GM18861 (cell line): ENCODE data around the gene CCNJL.
"Not testable (repeated sequence)": the region's sequence is repeated elsewhere in the genome, so short reads cannot be mapped to it uniquely, and the experiment has no call there.

ENCODE experiments used
- ATAC-seq: cut with Tn5 transposase; IDR thresholded peaks from one replicate; pipeline ENCODE4 v1.9.1; 2021; ENCODE audit not compliant: unreplicated experiment

CCNJL gene

DNA sequence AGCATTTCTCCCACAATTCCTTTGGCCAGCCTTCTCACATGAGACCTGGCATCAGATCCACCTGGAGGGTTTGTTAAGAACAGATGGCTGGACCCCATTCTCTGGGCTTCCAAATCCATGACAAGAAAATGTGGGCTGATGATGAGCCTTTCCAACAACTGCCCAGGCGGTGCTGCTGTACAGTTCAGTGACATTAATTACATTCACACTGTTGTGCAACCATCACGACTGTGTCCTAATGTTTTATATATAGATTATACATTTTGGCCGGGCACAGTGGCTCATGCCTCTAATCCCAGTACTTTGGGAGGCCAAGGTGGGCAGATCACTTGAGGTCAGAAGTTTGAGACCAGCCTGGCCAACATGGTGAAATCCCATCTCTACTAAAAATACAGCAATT lies 22.4 kb upstream of the CCNJL start:
- not testable (repeated sequence) for ATAC-seq

DNA sequence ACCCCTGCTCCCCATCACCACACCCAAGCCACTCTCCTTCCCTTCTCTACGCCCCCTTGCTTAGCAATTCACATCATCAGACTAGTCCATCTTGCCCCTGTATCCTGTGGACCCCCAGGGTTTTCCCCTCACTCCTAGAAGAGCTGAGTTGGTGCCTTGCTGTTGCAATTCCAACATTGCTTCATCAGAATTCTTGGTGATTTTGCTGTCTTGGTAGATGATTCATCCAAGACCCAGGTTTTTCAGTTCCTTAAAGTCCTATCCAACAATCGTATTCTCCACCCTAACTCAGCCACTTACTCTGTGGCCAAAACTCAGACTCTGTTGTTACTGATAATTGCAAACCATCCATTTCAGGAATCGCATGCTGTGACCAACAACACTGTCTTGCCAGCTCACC lies 21.4 kb upstream of the CCNJL start:
- no peak for ATAC-seq

DNA sequence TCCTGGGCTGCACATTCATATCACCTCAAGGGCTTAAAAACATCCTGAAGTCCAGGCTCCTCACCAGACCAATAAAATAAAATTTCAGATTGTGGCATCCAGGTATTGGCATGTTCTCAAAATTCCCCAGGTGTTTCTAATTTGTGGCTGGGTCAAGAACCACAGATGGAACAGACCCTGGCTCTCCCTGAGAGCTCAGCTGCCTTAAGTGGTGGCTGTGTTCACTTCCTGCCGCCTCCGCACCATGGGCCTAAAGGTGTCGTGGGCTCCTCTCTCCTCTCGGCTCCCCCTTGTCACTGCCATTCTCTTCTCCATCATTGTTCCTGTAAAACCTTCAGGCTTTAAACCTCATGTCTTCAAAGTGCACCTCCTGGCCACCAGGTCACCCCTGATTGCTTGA lies 17.8 kb upstream of the CCNJL start:
- no peak for ATAC-seq

DNA sequence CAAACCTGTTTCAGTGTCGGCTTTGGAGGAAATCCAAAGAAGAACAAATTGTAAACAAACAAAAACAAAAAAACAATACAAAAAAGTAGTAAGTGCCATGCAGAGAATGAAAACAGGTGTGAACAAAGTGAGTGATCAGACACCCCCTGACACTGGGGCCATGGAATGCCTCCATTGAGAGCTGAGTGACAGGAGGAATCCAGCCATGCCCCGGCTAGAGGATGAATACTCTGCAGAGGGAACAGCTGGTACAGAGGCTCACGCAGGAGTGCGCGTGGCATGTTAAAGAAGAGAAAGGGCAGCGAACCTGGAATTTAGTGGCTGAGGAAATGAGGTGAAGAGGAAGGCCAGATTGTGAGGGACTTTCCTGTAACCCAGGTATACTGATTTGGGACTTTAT lies 15.5 kb upstream of the CCNJL start:
- no peak for ATAC-seq

DNA sequence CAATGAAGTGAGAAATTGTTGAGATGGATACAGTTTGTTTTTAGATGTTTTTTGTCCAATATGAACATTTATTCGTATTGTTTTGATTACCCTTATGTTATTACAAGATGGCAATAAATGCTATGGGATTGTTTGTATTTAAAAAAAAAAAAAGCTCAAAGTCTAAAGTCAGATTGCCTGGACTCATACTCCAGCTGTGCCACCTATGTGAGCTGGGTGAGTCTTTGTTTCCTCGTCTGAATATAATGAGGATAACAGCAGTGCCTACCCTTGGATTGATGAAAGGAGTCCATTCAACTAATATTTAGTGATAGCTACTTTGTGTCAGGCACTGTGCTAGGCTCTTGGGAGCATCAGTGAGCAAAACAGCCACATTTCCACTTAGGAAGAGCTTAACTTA lies 14.6 kb upstream of the CCNJL start:
- no peak for ATAC-seq

DNA sequence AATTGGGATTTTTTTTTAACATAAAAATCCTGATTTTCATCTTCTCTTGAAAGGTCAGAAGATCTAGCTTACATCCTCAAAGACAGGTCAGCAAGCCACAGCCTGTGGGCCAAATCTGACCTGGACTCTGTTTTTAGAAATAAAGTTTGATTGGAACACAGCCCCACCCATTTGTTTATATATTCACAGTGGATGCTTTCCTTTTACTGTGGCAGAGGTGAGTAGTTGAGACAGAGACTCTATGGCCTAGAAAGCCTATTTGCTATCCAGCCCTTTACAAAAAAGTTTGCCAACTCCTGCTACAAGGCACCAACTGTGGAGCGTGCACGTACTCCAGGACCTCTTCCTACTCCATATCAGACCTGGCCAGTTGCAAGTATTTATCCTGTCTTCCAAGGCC lies 13.4 kb upstream of the CCNJL start:
- no peak for ATAC-seq

DNA sequence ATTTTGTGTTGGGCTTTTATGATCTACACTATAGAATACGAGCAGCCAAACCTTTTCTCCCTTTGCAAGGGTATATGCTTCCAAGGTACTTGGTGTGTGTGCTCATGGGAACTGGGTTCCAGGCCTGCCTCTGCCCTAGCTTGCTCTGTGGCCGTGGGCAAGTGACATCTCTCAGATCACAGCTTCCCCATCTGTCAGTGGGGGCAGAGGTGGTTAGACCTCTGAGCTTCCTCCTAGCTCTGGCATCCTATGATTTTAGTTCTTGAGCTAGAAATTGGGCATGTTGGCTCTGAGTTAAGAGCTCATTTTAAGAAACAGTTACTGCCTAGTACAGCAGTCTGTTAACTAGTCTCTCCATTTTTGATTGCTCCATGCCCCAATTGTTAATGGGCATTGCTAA lies 12.5 kb upstream of the CCNJL start:
- ATAC-seq, result no peak

DNA sequence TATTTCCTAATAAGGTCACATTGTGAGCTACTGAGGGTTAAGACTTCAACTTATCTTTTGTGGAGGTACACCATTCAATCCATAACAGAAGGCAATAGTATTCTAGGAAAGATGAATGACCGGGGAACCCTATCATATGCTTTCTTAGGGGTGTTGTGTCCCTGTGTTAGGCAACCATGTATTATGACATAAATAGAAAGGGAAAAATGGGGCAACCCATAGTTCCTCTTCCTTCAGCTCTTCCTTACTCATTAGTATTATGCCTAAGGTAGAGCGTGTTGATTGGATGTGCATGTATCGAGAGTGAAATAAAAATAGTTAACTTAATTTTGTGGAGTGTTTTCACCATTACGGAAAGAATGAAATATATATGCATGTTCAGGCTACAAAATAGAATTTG lies 6.0 kb upstream of the CCNJL start:
- no peak for ATAC-seq

DNA sequence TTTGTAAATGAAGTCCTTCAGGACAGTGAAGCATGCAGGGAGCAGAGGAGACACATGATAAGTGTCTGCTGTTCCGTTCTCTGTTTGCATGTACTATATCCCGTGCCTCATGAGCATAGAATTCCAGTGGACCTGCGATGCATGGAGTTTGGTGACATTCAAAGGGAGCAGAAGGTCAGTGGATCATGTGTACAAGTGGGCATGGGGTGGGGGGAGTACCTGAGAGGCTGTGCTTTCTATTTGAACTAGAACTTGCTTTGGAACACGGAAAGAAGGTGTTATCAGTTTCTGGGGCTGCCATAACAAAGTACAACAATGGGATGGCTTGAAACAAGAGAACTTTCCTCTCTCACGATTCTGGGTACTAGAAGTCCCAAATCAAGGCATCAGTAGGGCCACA lies 5.1 kb upstream of the CCNJL start:
- ATAC-seq, result no peak

DNA sequence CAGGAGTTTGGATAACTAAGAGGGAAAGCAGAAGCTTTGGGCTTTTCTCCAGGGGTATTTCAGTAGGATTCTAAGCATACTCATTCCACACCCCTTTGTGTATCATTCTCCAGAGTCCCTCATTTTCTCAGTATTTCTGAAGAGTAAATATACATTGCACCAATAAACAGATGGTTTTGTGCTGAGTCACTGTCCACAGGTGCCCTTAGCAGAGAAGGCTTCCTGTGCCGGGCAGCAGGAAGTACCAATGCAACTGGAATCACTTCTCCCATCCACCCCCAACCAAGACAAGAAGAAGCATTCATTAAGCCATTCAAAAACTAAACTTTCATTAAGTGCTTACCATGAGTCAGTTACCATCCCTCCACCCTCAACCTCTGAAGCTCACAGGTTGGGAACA lies 3.6 kb upstream of the CCNJL start:
- no peak for ATAC-seq

DNA sequence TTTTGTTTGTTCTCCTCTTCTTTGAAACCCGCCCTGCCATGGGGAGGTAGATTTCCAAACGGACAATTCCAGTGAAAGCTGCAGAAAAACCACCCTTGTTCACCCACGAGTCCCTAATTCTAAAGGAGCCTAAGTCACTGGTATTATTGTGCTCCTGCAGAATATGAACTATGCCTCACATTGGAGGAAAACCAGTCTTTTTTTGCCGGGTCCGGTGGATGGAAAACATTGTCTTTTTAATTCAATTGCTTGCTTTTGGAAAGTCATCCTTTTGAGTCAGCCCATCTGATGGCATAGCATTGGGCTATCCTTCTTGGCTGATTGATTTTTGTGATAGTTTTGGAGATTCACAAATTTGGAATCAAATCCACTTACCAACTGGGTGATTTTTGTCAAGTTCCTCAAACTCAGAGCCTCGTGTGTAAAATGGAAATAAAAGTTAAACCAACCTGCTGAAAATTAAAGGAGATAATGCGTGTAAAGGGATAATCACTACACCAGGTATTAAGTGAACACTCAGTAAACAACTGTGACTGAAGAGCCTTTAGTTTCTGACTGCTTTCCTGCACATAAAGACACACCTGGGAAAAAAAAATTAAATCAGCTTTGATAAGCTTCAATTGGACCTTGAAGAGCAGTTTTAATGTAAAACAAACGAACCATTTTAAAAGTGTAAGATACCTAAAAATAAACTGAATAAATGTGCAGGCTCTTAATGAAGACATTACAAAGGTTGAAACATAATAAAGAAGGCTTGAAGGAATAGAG lies 780 bp upstream of the CCNJL start:
- ATAC-seq, result no peak

DNA sequence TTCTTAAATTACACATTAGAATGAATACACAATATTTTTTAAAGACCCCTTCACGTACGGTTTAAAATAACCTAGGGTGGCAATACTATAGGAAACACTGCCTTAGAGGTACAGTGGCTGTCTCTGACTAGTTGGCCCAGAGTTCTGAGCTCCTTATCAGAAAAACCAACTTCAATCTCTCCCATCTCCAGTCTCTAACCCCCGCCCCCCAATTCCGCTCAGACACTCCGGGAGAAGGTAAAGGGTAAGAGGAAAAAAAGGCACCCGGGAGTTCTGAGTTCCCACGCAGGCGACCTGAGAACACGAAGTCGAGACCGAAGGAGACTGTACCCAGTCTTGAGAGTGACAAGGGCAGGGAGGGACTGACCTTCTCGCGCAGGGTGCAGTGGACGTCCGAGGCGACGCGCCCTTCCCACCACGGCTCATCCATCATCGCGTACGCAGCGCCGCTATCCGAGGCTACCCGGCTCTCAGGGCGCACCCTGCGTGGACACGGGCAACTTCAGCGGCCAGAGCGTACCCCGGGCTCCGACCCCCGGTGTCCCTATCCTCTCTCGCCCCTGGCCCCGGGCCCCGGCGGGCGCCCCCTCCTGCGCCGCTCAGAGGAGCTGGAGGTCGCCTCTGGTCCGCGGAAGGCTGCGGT lies 752 bp downstream of the CCNJL start:
- ATAC-seq, result no peak

DNA sequence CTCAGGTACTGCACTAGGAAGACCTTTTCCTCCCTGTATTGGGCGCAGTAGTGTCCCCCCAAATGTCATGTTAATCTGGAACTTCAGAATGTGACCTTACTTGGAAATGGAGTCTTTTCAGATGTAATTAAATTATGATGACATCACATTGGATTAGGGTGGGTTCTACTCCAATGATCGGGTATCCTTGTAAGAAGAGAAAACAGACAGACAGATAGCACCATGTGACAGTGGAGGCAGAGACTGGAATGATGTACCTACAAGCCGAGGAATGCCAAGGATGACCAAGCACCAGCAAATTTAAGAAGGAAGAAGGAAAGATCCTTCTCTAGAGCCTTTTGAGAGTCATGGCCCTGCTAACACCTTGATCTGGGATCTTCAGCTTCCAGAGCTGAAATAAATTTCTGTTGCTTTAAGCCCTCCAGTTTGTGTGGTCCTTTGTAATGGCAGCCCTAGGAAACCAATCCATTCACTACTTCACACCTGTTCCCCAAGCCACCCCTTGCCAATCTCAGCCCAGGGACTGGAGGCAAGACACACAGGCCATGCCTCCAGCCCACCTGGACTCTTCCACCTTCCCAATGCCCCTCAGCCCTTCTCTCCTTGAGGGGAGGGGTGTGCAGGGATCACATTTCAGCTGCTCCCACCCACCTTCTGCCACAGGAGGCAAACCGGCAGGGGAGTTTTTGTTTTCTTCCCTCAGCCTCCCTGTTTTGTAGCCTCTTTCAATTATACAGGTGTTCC lies 1.6 kb downstream of the CCNJL start:
- no peak for ATAC-seq

DNA sequence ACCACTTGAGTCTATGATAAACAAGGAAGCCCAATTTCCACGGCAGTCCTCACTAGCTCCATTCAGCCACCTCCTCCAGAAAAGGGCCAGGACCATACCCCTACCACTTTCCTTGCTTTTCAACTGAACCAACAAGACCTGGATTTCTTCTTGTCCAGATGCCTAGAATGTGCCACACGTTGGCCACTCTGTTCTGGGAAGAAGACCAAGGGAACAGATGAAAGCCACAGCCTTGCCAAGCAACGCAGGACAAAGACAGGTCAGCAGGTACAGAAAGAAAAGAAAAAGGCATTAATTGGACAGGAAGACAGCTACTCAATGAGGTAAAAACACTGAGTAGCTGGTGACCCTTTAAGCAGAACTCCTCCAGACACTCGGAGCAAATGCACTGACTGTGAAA lies 2.2 kb downstream of the CCNJL start:
- no peak for ATAC-seq

DNA sequence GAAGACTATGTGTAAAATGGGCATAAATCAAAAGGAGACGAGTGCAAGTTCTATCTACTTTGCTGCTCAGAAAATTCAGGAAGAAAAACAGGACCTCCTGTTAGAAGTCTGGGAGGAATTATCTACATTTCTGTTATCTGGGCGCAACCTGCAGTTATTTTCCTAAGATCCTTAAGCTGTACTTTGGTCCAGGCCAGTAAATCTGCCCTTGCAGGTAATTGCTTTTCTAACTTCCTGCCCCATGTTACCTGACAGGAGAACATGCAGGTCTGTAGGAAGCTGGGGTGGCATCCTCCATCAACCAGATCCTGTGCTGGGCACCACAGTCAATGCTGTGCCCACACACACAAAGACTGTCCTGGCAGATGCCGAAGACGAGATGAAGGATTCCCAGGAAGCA lies 5.7 kb downstream of the CCNJL start:
- no peak for ATAC-seq

DNA sequence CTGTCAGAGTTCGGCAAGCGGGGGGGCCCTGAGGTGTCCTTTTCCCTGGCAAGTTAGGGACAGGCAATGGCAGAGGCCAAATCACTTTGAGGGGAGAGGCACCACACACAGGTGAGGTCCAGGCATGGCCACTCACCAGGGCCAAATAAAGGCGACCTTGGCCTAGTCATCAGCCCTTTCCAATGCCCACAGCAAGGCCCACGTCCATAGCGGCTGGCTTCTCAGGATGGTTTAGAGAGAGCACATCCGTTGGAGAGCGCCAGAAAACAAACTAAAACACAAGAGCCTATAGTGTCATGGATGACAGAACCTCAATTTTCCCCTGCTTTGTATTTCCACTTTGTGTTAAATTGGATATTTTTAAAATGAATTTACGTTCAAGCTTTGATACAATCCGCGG lies 7.0 kb downstream of the CCNJL start:
- ATAC-seq, result no peak

DNA sequence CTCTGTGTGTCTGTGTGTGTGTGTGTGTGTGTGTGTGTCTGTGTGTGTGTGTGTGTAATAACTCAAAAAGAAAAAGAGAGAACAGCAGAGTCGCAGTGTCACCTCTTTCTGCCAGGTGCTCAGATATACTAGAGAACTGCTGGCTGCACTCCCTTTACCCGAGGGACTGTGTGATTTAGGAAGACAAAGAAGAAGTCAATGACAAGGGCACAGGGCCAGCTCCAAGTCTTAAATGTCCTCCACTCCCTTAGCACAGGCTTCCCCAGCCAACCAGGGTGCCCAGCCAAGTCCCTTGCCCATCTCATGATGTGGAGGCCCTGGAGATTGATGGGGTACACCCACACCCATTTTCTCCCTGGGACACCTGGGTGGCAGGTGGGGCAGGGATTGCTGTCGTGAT lies 8.7 kb downstream of the CCNJL start:
- no peak for ATAC-seq

DNA sequence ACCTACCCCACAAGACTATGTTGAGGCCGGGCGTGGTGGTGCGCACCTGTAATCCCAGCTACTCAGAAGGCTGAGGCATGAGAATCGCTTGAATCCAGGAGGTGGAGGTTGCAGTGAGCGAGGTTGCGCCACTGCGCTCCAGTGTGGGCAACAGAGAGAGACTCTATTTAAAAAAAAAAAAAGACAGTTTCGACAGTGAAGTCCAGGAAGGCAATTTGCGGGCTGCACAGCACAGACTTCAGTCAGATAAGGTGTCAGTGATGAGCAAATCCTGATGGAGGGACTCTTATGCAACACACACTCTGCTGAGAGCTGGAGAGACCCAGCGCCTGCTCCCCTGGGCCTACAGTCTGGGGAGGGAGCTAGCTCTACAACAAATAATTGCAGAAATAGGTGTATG lies 14.2 kb downstream of the CCNJL start:
- ATAC-seq, result no peak

DNA sequence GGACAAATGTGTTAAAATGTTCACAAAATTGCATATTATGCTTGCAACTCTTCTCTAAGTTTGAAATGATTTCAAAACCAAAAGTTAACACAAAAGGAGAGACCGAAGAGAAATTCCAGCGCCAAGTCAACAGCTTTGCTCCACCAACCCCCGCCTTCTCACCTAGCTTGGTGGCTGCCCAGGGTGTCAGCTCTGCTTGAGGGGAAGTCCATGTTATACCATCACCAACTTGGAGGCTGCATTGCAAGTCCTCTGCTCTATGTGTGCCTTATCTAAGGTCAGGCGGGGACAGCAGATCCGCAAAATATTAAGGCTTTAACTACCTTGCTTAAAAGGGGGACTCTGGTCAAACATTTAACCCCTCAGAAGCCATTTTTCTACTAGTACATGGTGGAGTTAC lies 14.6 kb downstream of the CCNJL start:
- no peak for ATAC-seq

DNA sequence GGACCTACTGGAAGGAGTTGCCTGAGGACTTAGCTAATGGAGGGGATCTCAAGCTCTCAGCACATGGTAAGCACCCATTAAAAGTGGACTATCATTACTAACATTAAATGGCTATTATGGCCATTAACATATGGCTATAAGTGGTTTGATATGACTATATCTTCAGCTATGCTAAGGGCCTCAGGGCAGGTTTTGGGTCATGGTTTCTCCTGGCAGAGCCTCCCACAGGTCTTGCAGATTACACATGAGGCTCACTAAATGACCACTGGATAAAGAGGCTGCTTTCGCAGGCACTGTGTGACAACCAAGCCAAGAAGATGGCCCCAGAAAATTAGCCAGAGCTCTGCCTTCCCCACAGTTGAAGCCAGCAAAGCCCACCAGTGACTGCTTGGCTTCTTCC lies 15.4 kb downstream of the CCNJL start:
- no peak for ATAC-seq

DNA sequence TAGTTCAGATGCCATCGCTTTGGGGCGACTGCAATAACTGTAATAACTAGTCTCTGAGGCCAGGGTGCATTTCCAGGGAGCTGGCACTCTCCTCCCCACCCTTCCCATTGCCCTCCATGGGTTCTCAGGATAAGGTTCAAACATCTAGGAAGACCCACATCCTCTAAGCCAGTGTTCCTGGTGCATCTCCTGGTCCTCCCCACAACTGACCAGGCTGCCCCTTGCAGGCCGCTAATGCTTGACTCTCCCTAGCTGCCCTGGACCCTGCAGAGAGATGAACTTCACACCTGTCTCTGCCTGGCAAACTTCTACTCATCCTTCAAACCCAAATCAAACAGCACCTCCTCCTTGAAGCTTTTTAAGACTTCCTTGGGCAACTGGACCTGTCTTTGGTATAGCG lies 15.9 kb downstream of the CCNJL start:
- no peak for ATAC-seq

DNA sequence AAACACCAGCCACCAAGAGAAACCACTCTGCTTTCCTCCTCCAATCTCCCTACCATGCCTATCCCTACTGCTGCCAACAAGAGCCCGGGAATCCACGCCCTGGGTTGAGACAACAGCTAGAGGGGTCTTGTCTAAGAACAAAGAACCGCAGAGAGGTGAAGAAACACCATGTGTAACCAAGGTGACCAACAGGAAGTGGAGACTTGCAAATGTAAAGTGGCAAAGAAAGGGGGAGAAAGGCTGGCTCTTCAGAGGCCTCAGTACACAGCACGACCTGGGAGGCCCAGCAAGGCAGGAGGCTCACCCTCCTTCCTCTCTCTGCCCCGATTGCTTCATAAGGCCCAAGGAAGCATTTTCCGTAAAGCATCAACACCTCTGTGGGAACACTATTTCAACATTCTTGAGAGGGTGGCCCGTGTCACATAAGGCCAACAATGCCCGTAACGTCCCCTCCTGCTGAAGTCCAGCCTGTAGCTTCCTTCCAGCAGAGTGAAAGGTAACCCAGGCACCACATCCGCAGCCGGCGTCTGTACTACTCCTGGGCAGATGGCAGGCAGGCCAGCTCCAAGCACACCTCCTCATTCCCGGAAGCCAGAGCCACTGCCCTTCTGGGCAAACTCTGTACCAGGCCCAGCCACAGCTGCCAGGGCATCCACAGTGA lies 18.3 kb downstream of the CCNJL start:
- ATAC-seq, result no peak
